Urothelium cell line (cell line): Measurements from ENCODE around the gene ZNF416.
A peak's percentile ranks its signal among the peaks of the same experiment; 100 is the strongest.

Source experiments
- DNase-seq: peaks from one replicate; pipeline ENCODE4 v3.0.0; 2011; ENCODE audit warnings: low spot score, mixed read lengths
- FAIRE-seq: peaks from 2 replicates; lab custom pipeline; 2011; peaks lifted over from hg19 to GRCh38; lab: Jason Lieb, UNC

Gene ZNF416

DNA sequence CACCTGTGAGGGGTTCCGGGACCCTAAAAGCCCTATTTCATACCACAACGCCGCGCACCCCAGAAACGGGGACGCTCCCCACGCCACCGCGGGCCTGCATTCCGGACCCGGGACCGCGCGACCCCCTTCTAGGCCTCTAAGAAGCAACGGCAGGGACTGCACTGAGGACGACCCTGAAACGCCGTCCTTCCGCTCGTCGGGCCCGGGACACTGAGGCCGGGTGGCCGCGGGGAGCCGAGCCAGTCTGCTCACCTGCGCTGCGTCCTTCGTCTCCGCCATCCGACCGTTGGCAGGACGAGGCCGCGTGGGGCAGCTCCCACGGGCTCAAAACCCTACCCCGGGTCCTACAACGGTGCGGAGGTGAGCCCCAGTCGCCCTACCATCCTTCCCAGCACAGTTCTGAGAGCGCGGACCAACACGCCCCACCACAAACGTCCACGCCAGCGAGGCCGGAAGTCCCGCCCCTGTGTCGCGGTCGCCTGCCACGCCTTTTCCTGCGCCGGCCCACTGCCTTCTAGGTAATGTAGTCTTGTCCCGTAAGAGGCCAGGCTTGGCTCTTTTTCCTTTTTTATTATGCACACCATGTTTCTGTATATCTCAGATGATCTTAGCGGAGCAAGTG lies 19.2 kb downstream of the ZNF416 start, which contains the start of gene ZNF550:
ZNF550 (minus strand) TSS at position 460 of the 622 bp plus-strand sequence; CDS start at position 279, 181 bp downstream.
- no peak for FAIRE-seq
- DNase-seq: peak; percentile 92

DNA sequence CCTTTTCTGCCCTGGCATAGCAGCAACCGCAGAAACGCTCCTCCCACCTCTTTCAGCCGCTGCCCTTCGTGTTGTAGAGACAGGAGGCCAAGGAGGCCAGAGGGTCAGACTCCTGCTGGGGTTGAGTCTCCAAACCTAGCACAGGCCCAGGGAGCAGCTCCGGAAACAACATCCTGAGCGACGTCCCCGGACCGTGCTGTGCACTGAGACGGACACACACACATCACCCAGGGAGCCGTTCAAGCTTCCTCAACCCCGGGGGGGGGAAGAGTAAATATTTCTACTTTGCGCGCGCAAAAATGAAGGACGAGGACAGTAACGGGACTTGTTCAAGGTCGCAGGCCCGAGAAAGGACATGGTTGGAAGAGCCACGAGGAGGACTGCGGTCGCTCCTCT lies 19.7 kb downstream of the ZNF416 start:
- DNase-seq (peak; percentile 36), FAIRE-seq (no peak)

DNA sequence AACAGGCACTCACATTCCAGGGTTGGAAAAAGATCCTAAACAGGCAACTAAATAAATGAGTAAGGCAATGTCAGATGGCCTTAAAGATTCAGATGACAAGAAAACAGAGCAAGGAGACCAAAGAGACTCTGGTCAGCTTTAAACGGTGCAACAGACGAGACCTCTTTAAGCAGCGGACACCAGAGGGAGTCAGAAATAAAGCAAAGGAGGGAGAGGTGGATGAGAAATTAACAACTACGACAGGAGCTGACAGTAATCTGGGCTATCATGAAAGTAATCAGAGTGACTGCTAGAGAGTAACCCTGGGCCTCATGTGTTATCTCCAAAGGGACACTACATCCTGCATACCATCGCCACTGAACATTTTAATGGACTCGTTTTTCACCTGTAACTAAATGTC lies 20.2 kb downstream of the ZNF416 start:
- no peak for DNase-seq
- FAIRE-seq: no peak

DNA sequence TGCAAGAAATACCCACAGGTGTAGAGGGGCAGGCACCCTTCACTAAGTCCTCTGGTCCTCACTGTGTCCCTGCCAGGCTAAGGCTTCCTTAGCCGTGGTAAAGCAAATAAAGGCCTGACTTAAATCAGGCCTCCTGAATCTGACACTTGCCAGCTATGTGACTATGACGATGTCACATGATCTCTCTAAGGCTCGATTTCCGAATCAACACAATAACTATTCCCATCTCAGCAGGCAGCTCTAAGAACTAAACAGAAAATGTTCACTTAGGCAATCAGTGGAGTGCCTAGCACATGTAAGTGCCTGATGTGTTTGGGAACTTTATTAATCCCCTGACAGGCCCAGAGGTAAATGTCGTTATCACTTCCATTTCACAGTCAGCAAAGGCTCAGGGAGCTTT lies 21.1 kb downstream of the ZNF416 start:
- DNase-seq (no peak), FAIRE-seq (no peak)

DNA sequence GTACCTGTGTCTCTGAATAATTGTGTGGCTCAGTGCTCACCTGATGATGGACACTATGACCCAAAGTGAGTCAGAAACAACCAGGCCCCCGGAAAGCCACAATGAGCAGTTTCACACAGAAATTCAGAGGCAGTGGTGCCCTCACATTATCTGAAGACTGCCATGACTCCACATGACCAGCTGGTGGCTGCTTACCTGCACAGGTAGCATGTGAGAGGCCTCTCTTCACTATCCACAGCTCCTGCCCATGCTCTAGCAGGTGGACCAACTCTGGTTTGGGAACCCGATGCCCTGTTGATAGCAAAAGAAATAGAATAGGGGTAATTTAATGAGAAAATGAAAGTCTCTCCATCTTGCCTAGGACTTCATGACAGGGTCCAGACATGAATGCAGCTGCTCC lies 26.3 kb downstream of the ZNF416 start:
- FAIRE-seq: no peak
- no peak for DNase-seq

DNA sequence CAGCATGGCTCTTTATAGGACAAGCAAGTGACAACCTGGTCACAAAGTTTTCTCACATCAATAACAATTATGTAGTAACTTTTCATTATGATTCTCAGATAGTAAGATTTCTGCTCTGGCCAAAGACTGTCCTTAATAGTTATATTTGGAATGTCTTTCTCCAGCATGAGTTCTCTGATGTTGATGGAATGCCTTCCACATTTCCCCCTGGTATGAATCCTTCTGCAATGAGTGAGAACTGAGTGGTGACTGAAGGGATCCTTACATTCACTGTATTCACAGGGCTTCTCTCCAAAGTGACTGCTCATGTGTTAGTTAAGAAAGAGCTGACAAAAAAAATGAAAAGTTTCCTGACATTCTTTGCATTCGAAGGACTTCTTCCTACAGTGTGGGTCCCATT lies 32.2 kb downstream of the ZNF416 start:
- FAIRE-seq: no peak
- no peak for DNase-seq

DNA sequence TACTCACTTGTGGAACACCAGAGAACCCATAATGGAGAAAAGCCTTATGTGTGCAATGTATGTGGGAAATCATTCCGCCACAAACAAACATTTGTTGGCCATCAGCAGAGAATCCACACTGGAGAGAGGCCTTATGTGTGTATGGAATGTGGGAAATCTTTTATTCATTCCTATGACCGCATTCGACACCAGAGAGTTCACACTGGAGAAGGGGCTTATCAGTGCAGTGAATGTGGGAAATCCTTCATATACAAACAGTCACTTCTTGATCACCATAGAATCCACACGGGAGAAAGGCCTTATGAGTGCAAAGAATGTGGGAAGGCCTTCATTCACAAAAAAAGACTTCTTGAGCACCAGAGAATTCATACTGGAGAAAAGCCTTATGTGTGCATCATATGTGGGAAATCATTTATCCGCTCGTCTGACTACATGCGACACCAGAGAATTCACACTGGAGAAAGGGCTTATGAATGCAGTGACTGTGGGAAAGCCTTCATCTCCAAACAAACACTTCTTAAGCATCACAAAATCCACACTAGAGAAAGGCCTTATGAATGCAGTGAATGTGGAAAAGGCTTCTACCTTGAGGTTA lies 40.7 kb downstream of the ZNF416 start:
- no peak for DNase-seq
- no peak for FAIRE-seq

DNA sequence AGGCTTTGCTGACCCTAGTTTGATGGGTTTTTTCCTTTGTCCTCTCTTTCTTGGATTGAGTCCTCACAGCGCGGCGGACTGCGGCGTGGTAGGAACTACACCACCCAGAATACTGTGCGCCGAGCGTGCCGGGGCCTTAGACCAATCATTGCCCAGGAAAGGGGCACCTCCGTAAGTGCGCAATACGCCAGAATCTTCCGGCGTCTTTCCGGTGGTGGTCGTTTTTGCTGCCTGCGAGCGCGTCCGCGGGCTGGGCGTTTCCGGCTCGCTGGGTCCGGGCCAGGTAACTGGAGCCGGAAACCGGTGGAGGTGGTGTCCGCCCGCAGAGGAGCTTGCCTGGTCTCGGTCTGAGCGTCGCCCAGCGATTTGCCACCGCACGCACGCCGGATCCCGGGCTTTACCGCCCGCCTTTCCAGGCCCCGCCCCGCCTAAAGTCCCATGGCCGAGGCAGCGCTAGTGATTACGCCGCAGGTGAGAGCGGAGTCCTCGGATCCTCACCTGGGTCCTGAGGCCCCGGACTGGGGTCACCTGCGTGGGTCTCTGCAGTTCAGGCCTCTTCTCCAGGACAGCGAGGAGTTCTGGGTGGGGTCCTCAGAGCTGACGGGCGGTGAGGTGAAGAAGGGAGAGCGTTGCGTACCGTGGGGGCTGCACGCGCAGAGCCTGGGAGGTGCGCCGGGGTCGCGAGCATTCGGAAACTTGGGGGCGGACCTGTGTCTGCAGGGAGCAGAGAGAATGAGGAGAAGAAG lies 51.4 kb downstream of the ZNF416 start, which contains the start of gene ZNF549:
ZNF549 (plus strand) TSS at position 221 of the 746 bp plus-strand sequence; CDS start at position 439, 218 bp downstream.
- DNase-seq (peak; percentile 95), FAIRE-seq (peak; percentile 96)
